GM15510 (cell line): ENCODE measurements around the gene CD109.

ENCODE experiments used
- POLR2A ChIP-seq: IDR thresholded peaks from 3 replicates; pipeline ENCODE4 v1.6.1; 2011; ENCODE audit warnings: borderline replicate concordance; ENCODE audit not compliant: insufficient read length; ENCODE audit errors: extremely low read depth

The CD109 gene

DNA sequence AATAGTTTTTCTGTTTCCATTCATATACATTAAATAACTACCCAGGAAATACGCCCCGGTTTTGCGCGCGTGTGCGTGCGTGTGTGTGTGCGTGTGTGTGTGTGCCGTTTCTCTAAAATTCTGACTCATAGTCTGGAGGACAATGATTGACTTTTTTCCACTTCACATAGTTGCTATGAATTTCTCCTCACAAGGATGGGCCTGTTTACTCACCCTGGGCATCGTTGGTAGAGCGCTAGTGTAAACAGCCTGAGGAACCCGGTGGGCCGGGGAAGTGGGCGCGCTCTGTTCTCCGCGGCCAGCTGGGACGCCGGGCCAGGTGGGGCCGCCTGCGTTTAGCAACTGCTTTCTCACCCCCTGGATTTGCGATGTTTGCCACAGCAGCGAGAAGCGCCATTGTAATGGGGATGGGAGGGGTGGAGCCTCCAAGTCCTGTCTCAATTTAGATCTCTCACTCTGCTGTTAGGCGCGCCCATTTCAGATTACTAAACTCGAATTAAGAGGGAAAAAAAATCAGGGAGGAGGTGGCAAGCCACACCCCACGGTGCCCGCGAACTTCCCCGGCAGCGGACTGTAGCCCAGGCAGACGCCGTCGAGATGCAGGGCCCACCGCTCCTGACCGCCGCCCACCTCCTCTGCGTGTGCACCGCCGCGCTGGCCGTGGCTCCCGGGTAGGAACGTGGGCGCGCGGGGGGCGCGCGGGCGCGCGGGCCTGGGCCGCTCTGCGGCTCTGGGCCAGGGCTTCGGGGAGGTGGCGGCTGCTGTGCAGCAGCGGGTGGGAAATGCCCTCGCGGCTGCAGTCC lies at the start of gene CD109:
TSS of gene CD109 (plus strand) at position 585 of the 803 bp plus-strand sequence. CDS start at position 598, 13 bp downstream.
- peak; percentile 20 for TF ChIP-seq POLR2A

DNA sequence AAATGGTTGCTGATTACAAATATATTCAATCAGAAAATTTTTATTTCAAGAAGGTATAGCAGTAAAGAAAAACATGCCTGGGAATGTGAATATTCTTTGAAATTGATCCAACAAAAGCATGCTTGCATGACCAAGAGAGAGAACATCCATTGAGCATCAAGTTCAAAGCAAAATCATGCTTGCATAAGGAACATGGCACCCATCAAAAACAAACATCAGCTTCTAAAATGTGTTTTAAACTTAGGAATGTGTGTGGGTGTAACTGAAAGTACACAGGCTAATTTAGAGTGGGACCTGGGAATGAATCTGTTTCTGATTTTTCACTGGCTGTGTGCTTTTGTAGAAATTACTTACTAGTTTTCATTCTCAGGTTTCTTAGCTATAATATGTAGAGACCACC lies 47.8 kb upstream of the CD109 start:
- TF ChIP-seq POLR2A = no peak

DNA sequence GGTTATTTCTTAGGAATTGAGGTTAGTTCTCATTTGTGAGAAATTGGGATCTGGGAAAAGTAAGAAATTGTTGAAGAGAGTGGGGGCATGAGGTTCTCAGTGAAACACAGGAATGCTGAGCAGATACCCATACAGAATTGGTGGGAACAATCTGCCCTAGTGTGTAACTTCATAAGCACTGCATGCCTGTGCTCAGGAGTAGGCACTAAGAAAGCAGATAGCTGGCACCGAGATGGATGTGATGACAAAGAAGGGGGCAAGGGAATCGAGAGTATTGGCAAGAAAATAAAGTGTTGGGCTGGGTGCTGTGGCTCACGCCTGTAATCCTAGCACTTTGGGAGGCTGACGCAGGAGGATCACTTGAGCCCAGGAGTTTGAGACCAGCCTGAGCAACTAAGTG lies 46.2 kb upstream of the CD109 start:
- TF ChIP-seq POLR2A = no peak

DNA sequence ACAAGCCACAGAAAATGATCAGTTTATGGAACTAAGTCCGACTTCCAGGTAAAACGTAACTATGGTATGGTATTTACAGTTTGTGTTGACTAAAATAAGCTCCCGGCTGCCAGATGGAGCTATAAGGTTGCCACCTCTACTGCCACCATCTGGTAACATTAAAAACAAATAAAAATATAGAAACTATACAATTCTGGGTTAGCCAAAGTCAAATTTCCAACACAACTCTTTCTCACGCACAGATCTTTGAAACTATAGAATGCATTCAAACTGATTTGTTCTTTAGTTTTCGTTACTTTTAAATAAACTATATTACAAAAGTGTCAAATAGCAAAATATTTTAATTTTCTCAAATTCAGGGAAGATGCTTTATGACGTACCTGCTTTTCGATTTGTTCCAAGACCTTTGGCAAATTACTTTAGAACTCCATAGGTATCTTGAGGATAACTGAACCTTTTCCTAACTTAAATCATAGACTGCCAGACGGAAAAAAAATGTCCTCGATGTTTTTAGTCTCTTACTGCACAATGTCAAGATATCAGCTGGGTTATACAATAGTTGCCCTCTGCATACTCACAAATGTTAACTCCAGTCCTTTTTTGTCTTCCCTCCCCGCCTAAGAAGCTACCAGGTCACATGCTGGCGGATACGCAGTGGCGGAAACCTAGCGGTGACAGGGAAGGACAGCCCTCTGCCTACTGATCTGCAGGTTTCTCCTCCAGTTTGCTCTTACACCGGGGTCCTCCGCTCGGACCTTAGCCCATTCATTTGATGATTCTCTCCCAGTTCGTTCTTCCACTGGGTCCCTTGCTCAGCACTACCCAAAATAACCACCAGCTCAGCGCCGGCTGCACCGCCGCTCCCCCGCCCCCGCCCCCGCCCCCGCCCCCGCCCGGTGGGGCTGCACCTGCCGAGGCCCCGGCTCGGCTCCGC lies 43.1 kb upstream of the CD109 start:
- TF ChIP-seq POLR2A = peak; percentile 21

DNA sequence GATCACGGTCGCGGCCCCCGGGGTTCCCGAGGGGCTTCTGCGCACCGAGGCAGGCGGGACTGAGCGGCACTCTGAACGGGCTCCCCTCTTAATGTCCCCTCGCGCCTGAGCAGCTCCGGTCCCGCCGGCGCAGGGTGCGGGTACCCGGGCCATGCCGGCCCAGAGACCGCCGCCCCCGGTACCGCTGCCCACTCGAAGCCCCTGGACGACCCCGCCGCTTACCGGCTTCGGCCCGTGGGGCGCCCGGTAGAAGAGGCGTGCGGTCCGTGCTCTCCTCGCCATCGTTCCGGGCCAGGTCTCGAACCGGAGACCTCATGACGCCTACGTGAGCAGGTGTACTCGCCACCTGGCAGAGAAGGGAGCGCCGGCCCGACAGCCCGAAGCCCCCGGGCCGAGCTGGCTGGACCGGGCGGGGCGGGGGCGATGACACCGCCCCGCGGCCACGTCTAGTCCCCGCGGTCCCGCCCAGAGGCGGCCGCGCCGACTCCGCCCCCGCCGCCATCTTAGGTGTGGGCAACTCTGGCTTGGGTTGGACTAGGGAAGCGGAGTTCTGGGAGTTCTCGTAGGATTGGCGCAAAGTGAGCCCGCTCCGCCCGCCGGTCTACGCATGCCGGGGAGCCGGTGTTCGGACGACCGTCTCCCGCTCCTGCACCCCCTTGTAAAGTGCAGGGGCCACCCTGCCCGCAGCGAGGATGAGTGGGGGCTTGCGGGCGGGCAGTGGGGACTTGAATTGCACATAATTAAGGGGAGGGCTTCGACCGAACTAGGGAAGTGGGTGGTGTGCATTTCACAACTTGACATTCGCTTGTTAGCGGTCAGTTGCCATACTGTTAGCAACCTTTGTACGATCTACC lies 42.2 kb upstream of the CD109 start, which contains the start of gene SLC17A5:
TSS of gene SLC17A5 (minus strand) at position 422 of the 854 bp plus-strand sequence. CDS start at position 316, 106 bp downstream.
- peak; percentile 75 for TF ChIP-seq POLR2A

DNA sequence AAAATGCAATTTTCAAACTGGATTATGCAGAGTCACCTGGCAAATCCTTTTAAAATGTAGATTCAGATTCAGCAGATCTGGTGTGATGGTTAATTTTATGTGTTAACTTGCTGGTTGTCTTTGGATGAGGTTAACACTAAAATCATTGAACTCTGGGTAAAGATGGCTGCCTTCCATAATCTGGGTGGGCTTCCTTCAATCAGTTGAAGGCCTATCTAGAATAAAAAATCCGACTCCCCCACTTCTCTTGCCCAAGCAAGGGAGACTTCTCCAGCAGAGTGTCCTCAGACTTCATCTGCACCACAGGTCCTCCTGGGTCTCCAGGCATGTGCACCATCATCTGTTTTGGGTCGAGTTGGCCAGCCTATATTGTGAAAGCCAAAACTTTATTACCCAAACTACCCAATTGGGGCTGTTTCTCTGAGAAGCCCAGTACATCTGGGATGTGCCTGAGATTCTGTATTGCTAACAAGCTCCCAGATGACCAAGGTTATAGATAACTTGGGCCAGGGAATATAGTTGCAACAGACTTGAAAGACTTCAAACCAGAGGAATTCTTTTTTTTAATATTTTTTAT lies 40.6 kb upstream of the CD109 start:
- no peak for TF ChIP-seq POLR2A

DNA sequence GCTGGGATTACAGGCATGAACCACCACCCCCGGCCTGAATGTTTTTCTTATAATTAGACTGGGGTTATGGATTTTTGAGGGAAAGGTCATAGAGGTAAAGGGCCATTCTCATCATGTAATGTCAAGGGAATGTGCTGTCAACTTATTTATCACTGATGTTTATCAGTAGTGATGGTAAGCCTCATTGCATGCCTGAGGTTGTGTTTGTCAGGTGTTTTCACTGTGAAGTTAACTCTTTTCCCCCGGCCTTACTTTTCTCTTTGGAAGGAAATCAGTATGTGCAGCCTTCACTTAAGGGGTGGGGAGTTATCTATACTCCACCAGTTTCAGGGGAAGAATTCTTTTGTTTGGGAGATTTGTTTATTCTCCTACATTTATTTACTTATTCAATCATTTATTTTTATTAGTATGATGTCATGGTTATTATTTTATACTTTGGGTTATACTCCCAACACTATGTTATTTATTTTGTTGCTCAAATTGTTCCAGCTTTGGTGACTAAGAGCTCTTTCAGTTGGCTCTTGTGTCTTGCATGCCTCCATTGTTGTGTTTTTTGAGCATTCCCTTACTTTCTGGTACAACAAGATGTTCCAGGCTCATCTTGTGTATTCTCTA lies 39.4 kb upstream of the CD109 start:
- no peak for TF ChIP-seq POLR2A

DNA sequence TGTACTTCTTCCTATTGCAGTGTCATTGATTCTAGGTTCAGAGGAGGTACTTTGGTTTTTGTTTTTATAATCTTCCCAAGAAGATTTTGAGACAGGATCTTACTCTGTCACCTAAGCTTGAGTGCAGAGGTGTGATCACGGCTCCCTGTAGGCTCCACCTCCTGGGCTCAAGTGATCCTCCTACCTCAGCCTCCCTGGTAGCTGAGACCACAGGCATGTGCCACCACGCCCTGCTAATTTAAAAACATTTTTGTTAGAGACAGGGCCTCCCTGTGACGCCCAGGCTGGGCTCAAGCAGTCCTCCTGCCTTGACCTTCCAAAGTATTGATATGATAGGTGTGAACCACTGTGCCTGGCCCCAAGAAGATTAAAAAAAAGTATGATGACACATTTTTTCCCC lies 38.8 kb upstream of the CD109 start:
- no peak for TF ChIP-seq POLR2A

DNA sequence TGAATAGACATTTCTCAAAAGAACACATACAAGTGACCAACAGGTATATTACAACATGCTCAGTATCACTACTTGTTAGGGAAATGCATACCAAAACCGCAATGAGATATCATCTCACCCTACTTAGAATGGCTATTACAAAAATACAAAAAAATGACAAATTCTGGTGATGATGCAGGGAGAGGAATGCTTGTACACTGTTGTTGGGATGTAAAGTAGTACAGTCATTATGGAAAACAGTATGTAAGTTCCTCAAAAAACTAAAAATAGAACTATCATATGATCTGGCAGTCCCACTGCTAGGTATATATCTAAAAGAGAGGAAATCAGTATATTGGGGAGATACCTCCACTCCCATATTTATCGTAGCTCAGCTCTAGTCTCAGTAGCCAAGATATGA lies 31.3 kb upstream of the CD109 start:
- no peak for TF ChIP-seq POLR2A

DNA sequence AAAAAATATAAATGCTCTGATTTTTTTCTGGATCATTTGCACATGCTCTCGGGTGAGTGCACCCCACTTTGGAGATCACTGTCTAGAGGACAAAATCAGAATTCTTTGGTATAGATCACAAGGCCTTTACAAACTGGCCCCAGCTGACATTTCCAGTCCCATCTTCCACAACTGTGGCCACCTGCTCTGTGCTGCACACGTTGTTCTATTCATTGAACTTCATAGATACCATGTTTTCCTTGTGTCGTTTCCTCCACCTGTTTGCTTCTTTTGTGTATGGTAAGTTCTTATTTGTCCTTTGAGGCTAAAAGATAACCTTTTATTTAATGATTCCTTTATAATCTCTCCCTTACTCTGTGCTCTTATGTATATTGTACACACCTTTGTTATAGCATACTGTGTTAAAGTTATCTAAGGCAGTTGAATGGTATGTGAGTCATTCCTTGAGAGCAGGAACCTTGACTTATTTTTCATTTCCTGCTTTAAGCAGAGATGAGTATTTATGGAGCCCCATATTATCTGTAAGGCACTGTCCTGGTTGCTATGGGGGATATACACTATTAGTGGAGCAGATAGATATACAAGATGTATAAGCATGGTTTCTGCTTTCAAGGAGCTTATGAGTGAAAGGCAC lies 30.2 kb upstream of the CD109 start:
- TF ChIP-seq POLR2A = no peak

DNA sequence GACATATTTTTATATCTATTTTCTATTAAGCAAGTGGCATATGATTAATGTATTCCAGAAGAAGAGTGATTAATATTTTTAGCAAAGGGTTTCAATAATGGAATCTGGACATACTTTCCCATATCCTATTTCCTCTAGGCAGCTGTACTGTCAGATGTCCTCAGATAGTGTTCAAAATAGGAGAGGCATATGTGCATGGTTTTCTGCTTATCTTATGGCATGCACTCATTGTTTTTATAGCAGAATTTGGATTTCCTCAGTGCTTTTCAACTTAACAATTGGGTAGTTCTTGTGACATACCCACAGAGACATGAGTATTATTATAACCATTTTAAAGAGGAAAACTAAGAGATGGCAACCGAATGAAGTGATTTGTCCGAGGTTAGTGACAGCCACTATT lies 29.6 kb upstream of the CD109 start:
- no peak for TF ChIP-seq POLR2A

DNA sequence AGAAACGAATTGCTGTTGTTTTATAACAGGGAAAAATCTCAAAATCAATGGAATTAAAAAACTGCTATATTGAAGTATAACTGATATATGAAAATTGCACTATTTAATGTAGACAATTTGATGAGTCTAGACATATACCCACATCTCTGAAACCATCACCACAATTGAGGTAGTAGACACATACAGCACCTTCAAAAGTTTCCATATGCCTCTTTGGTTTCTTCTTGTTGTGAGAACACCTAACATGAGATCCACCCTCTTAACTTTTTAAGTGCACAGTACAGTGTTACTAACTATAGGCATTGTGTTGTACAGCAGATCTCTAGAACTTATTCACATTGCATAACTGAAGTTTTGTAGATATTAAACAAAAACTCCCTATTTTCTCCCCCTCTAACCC lies 28.2 kb upstream of the CD109 start:
- TF ChIP-seq POLR2A = no peak

DNA sequence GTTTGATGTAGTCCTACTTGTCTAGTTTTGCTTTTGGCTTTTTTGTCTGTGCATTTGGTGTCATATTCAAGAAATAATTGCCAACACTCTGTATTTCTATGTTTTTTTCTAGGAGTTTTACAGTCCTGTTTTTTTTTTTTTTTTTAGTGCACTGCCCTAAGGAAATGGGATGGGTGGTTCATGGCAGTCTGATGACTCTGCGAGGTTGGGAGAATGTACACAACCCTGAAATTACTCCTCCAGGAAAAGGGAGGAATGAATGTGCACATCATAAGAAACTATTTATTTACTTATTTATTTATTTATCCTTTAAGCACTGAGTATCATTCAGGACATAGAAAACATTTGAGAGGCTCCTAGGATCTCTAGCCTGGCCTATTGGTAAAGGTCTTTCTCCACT lies 27.0 kb upstream of the CD109 start:
- TF ChIP-seq POLR2A = no peak

DNA sequence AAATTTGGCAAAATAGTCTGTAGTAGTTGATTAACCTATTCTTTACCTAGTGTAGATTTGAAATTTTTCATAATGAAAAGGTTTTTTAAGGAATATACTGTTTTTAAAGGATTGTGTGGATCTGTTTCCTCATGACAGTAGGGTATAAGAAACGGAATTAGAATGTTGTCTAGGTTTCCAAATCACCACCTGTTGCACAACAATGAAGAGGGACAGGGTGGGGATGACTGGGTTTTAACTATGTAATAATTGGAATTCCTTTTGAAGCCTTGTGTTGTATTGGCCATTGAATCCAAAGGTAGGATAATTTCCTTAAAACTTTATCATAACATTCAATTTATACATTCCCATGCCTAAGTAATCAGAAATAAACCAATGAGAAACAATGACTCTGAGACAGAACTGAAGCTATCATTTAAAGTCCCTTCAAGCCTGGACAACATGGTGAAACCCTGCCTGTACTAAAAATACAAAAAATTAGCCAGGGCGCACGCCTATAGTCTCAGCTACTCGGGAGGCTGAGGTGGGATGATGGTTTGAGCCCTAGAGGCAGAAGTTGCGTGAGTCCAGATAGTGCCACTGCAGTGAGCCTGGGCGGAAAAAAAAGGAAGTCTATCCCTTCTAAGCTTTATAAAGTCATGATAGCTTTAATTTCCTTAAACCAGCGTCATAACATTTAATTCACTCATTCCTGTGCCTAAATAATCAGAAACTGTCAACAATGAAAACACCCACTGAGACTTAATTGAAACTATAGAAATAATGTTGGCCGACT lies 23.9 kb upstream of the CD109 start:
- no peak for TF ChIP-seq POLR2A
